ENCODE results near the gene CSF3. TPM values are rescaled to one million over a fixed set of nuclear protein-coding genes. Genes with fewer than 3 reads are reported as not detected.
A peak's percentile ranks its signal among the peaks of the same experiment; 100 is the strongest.

CSF3 gene
- total RNA-seq, 1 donor from 2014 or later = 1.2 TPM

DNA sequence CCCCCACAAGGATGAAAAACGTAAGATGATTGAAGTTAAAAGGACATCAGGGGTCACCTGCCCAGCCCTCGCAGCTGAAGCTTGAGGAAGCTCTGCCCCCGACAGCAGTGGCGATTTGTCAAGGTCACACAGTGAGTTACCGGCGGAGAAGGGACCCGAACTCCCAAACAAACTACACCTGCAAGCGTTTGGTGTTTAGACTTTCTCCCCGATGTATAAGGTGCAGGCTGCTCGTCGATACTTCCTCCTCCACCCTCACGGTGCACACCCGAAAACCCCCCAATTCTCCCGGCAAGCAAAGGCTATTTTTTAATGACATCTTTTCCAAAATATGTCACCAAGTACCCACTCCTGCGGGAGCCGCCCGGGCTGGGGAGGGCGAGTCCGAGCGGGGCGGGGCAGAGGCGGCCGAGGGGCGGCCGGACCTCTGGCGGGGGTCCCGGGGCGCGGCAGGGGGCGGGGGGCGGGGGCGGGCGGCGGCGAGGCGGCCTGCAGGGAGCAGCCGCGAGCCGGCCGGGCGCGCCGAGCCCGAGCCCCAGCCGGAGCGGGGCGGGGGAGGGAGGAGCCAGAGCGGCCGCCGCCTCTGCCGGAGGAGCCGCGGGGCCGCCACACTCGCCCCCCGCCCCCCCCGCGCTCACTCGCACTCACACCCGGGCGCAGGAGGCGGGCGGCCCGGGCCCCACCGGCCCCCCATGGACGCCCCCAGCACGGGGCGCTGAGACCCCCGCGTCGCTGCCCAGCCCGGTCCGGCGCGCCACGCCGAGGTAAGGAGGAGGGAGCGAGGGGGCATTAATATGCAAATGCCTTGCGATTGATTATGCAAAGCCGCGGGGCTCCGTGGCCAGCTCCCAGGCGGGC lies 47.3 kb downstream of the CSF3 start, which contains the start of gene THRA:
Gene THRA (plus strand): TSS at position 637 of the 858 bp plus-strand sequence. CDS start 11,524 bp downstream, outside the sequence.
- Histone ChIP-seq H3K9me3 (no peaks in the 10 kb centered on the region), H3K27ac (peak within 1 kb of the TSS; percentile 93), H3K4me1 (peaks cover 32% of the 10 kb centered on the region), H3K36me3 (no peaks in the 10 kb centered on the region), H3K27me3 (no peaks in the 10 kb centered on the region), H3K4me3 (peak within 1 kb of the TSS; percentile 97)
- ATAC-seq (peak; percentile 84), DNase-seq (peak; percentile 90)
- TF ChIP-seq, protein P1, sequence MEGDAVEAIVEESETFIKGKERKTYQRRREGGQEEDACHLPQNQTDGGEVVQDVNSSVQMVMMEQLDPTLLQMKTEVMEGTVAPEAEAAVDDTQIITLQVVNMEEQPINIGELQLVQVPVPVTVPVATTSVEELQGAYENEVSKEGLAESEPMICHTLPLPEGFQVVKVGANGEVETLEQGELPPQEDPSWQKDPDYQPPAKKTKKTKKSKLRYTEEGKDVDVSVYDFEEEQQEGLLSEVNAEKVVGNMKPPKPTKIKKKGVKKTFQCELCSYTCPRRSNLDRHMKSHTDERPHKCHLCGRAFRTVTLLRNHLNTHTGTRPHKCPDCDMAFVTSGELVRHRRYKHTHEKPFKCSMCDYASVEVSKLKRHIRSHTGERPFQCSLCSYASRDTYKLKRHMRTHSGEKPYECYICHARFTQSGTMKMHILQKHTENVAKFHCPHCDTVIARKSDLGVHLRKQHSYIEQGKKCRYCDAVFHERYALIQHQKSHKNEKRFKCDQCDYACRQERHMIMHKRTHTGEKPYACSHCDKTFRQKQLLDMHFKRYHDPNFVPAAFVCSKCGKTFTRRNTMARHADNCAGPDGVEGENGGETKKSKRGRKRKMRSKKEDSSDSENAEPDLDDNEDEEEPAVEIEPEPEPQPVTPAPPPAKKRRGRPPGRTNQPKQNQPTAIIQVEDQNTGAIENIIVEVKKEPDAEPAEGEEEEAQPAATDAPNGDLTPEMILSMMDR (IDR thresholded peaks at IDR 0.05) = no peak
- intact Hi-C loops (cut with DNase I) = no loop called here

DNA sequence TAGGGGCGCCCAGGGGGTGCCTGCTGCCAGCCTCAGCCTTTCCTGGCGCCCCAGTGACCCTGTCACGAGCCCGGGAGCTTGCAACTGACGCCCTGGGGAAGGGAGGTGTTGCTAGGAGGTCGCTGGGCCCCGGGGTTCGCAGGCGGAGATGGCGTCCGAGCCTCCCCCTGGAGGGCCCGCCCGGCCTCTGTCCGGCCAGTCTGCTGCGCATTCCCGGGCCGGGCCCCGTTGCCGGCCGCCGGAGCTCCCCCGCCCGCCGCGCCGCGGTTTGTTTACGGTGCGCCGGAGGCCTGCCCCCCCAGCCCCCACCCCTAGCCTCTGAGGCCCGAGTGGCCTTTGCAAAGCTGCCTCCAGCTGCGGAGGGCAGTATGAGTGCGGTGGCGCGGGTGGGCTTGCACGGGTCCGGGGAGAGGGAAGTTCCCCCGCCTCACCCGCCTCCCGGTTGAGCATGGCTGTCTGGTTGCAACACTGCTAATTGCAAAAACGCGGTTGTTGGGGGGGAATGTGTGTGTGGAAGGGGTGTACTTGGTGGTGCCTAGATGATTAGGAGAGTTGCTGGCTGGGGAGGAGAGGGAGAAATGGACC lies 48.0 kb downstream of the CSF3 start:
- no peaks in the 10 kb centered on the region for H3K9me3 ChIP-seq
- TF ChIP-seq, protein P1 (IDR thresholded peaks at IDR 0.05) = no peak
- ATAC-seq (peak; percentile 69), DNase-seq (peak; percentile 88)
- H3K36me3 ChIP-seq = no peaks in the 10 kb centered on the region
- H3K4me1 ChIP-seq = peaks cover 40% of the 10 kb centered on the region
- no peaks in the 10 kb centered on the region for H3K27me3 ChIP-seq
- intact Hi-C loops (cut with DNase I) = no loop called here
- H3K4me3 ChIP-seq = peak overlapping the region; percentile 97
- H3K27ac ChIP-seq = peak overlapping the region; percentile 93

DNA sequence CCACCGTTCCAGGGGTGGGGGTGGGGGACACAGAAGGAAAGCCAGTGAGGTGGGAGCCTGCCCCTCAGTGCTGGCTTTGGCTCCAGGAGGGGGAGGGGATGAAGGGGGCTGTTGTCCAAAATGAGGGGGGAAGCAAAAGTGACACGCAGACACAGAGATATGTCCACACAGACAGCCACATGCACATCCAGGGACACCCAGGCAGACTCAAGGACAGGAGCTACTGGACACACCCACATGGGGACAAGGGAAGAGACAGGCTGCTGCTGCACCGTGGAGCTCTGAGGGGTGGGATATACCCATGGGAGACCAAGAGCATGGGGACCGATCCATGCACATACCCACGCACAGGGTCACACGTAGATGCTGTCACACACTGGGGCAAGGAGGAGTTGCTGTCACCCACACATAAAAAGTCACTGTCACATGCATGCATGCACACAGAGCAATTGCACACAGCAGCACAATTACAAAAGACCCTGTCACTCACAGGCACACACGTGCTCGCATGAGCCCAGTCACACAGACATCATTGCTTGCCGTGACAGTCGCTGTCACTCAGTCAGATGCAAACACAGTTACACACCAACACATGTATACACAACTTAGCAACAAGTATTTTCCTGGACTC lies 48.8 kb downstream of the CSF3 start:
- peak overlapping the region; percentile 93 for H3K27ac ChIP-seq
- peak overlapping the region; percentile 97 for H3K4me3 ChIP-seq
- no peaks in the 10 kb centered on the region for H3K27me3 ChIP-seq
- H3K9me3 ChIP-seq = no peaks in the 10 kb centered on the region
- peak; percentile 42 for ATAC-seq
- TF ChIP-seq, protein P1 (IDR thresholded peaks at IDR 0.05) = no peak
- H3K36me3 ChIP-seq = no peaks in the 10 kb centered on the region
- peaks cover 41% of the 10 kb centered on the region for H3K4me1 ChIP-seq
- intact Hi-C loops (cut with DNase I) = no loop called here
- peak; percentile 77 for DNase-seq

DNA sequence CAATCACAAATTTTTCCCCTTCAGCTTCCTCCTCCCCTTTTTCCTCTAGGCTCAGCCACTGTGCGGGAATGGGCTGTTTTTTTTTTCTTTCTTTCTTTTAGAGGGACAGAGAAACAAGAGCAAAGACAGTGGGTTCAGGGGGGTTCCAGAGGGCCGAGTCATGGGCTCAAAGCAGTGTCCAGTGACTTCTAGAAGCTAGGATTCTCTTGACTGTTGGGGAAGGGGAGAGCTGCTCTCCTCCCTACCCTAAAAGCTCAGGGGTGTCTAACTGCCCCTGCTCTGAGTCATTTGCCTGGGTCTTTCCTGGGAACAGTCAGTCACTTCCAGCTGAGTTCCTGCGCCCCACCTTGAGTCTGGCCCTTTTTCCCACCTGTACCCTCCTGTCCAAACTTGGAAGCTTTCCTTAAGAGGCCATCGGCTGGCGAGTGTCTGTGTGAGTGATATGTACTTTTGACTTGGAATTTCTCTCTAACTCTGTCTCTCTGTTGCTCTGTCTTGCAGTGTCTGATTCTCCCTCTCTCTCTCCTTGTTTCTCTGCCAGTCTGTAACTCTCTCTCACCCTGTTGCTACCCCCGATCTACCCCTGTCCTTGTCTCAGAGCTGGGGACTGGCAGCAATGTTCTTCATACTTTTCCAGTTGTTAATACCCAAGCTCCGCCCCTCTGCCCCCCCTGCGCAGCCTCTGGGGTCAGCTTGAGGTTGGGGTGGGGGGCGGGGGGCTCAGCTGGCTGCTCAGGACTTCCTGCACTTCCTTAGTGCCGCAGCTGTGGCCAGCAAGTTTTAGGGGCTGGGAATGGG lies 49.9 kb downstream of the CSF3 start:
- ATAC-seq (no peak), DNase-seq (no peak)
- Histone ChIP-seq H3K4me1 (peaks cover 53% of the 10 kb centered on the region), H3K4me3 (peak overlapping the region; percentile 97), H3K9me3 (no peaks in the 10 kb centered on the region), H3K27me3 (no peaks in the 10 kb centered on the region), H3K27ac (peak overlapping the region; percentile 93), H3K36me3 (no peaks in the 10 kb centered on the region)
- TF ChIP-seq, protein P1 (IDR thresholded peaks at IDR 0.05) = no peak
- intact Hi-C loops (cut with DNase I) = no loop called here

Data from upper lobe of right lung (tissue), 1 donor.